HEK293T (cell line): ENCODE measurements around the gene CNPY1.
A peak's percentile ranks its signal among the peaks of the same experiment; 100 is the strongest.

ENCODE experiments used
- CTCF ChIA-PET: fragments of 350-600 bp; formaldehyde crosslinking; extraction: SDS; loops from one replicate; lab custom pipeline; 2021; ENCODE audit warnings: antibody characterized with exemption, inconsistent platforms; lab: Yijun Ruan, JAX
- POLR2A ChIA-PET: fragments of 350-600 bp; formaldehyde crosslinking; extraction: SDS; loops from one replicate; lab custom pipeline; 2020; ENCODE audit warnings: antibody characterized with exemption, inconsistent platforms; lab: Yijun Ruan, JAX
- DNase-seq: peaks from one replicate; pipeline ENCODE4 v3.0.0; 2012; ENCODE audit warnings: mixed read lengths; ENCODE audit errors: extremely low spot score
- ARNT ChIP-seq: fragments of 450-650 bp; IDR thresholded peaks from 2 replicates; pipeline ENCODE4 v1.6.1; 2017; ENCODE audit warnings: mild to moderate bottlenecking
- BHLHE40 ChIP-seq: fragments of 450-650 bp; IDR thresholded peaks from 2 replicates; pipeline ENCODE4 v1.6.1; 2016; ENCODE audit warnings: mild to moderate bottlenecking, moderate library complexity, borderline replicate concordance
- CTBP1 ChIP-seq: fragments of 450-650 bp; IDR thresholded peaks from 2 replicates; pipeline ENCODE4 v1.6.1; 2016; ENCODE audit warnings: borderline replicate concordance
- ELF4 ChIP-seq: fragments of 450-650 bp; IDR thresholded peaks from 2 replicates; pipeline ENCODE4 v1.6.1; 2017; ENCODE audit warnings: antibody characterized with exemption
- FOXA1 ChIP-seq: fragments of 450-650 bp; IDR thresholded peaks from 2 replicates; pipeline ENCODE4 v1.6.1; 2016; ENCODE audit warnings: mild to moderate bottlenecking
- FOXK2 ChIP-seq: fragments of 450-650 bp; IDR thresholded peaks from 2 replicates; pipeline ENCODE4 v1.6.1; 2016; ENCODE audit warnings: mild to moderate bottlenecking
- FOXM1 ChIP-seq: fragments of 450-650 bp; IDR thresholded peaks from 2 replicates; pipeline ENCODE4 v1.6.1; 2017; ENCODE audit warnings: mild to moderate bottlenecking, borderline replicate concordance
- HDGF ChIP-seq: fragments of 450-650 bp; IDR thresholded peaks from 2 replicates; pipeline ENCODE4 v1.6.1; 2017; ENCODE audit warnings: antibody characterized with exemption, borderline replicate concordance
- L3MBTL2 ChIP-seq: fragments of 450-650 bp; conservative IDR thresholded peaks from 2 replicates; pipeline ENCODE4 v1.6.1; 2016; ENCODE audit warnings: mild to moderate bottlenecking
- LEF1 ChIP-seq: fragments of 450-650 bp; IDR thresholded peaks from 2 replicates; pipeline ENCODE4 v1.6.1; 2017; ENCODE audit warnings: mild to moderate bottlenecking, borderline replicate concordance
- NFRKB ChIP-seq: fragments of 450-650 bp; IDR thresholded peaks from 2 replicates; pipeline ENCODE4 v1.6.1; 2016; ENCODE audit warnings: mild to moderate bottlenecking, moderate library complexity
- PKNOX1 ChIP-seq: fragments of 450-650 bp; IDR thresholded peaks from 2 replicates; pipeline ENCODE4 v1.6.1; 2016
- SP1 ChIP-seq: fragments of 450-650 bp; IDR thresholded peaks from 2 replicates; pipeline ENCODE4 v1.6.1; 2017
- SUZ12 ChIP-seq: fragments of 450-650 bp; IDR thresholded peaks from 2 replicates; pipeline ENCODE4 v1.6.1; 2016; ENCODE audit warnings: mild to moderate bottlenecking
- TARDBP ChIP-seq: fragments of 450-650 bp; IDR thresholded peaks from 2 replicates; pipeline ENCODE4 v1.6.1; 2016
- ZNF384 ChIP-seq: fragments of 450-650 bp; IDR thresholded peaks from 2 replicates; pipeline ENCODE4 v1.6.1; 2016

CNPY1 gene

DNA sequence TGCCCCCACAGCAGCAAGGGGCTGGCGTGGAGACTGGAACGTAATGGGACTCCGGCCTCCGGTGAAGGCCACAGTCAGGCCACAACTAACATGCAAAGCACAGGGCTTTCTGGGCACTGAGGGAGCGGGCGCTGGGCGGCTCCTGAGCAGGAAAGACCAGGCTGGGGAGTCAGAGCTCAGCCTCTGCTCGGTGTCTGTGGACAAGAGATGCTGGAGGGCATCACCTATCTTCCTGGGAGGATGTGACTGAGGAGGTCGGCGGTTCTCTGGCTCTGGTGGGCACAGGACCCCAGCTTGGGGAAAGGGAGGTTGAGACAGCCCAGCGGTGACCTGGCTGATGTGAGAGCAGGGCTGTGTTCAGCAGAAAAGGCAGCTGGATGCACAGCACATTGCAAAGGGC is 11.7 kb downstream of the CNPY1 start:
- CTCF ChIA-PET = interaction anchor here (1.1 to 4.3 kb wide), 4 partner anchors 26 to 155 kb away, joined by 3 to 25 read pairs (median 4); no protein-coding TSS in a partner anchor
- no peak for DNase-seq
- TF ChIP-seq FOXK2 (no peak), TARDBP (no peak), ARNT (no peak), BHLHE40 (no peak), SP1 (no peak), FOXA1 (no peak), HDGF (no peak), ZNF384 (no peak), FOXM1 (no peak), NFRKB (no peak), ELF4 (no peak), SUZ12 (no peak), LEF1 (no peak), L3MBTL2 (no peak), CTBP1 (no peak), PKNOX1 (no peak)
- POLR2A ChIA-PET = interaction anchor here (1.0 kb wide), 1 partner anchor 156 kb away, joined by 3 read pairs; no protein-coding TSS in a partner anchor

DNA sequence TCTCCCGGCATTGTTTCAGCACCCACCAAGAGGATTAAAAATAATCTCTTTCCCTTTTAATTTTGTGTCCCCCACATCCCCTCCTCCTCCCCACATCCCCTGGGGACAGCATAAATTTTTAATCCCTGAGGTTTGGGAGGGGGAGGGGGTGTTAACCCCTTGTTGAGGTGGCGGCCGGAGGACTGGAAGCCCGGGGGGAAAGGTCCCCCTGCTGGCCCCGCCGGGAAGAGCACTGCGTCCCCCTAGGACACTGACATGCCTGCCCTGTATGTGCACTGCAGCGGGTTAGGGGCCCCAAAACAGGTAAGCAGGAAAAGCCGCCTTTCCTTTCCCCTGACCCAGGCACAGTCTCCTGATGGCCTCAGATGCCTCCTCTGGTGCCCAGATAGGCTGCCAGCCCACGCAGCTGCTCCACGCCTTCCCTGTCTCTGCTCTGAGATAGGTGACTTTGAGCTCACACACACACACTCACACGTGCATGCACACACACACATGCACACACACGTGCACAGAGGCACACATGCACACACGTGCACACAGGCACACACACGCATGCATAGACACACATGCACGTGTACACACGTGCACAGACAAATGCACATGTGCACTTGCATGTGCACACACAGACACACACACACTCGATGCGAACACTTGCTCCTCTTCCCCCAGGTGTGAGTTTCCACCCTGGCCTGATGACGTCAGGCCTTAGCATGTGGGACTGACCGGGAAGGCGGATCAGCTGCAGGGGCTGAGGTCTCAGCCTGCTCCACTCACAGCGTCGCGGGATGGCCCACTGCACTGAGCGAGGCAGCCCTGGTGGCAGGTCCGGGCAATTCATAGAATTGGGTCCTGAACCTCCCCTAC is 12.3 kb downstream of the CNPY1 start:
- DNase-seq = peak; percentile 92
- no peak for TF ChIP-seq LEF1
- TF ChIP-seq BHLHE40 = no peak
- no peak for TF ChIP-seq SP1
- TF ChIP-seq ZNF384 = no peak
- no peak for TF ChIP-seq PKNOX1
- no peak for TF ChIP-seq HDGF
- TF ChIP-seq ELF4 = no peak
- no peak for TF ChIP-seq CTBP1
- POLR2A ChIA-PET = interaction anchor here (0.7 to 1.0 kb wide), 2 partner anchors 24 to 156 kb away, joined by 3 read pairs; no protein-coding TSS in a partner anchor
- CTCF ChIA-PET = interaction anchor here (1.1 to 4.3 kb wide), 3 partner anchors 28 to 154 kb away, joined by 3 to 25 read pairs (median 4); no protein-coding TSS in a partner anchor

DNA sequence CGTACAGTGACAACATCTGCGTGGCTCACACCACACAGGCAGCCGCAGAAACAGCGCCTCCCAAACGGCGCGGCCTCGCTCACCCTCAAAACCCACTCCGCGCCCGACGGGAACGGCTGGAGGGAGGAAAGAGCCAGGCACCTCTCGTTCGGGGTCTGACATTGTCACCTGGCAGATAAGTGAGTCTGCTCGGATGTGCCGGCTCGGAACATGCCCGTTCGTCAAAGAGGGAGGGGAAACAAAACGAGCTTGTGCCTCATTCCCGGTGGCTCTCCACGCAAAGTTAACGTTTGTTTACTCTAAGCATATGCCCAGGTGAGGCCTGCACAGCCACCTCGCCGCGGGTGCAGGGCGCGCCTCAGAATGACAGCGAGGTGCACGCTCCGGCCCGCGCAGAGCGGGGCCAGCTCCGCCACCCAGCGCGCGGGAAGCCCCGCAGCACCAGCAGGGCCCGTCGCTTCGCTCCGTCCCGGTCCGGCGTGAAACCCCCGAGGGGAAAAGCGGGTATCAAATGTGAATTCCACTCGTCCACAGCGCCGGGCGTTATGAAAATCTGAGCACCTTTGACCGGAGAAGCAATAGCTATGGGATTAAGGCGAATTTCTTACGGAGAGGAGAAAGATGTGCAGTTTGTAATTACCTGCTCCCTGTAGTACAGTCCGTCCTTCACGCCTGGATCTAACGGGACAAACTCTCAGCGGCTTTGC is 13.1 kb downstream of the CNPY1 start:
- DNase-seq = peak; percentile 47
- CTCF ChIA-PET = interaction anchor here (1.1 to 4.3 kb wide), 3 partner anchors 28 to 153 kb away, joined by 3 to 25 read pairs (median 3); no protein-coding TSS in a partner anchor
- TF ChIP-seq FOXM1 (no peak), FOXK2 (no peak), PKNOX1 (no peak), CTBP1 (no peak), TARDBP (no peak), SUZ12 (no peak), ARNT (no peak), SP1 (no peak), FOXA1 (no peak), BHLHE40 (no peak), ZNF384 (no peak), ELF4 (no peak), HDGF (no peak), L3MBTL2 (no peak), NFRKB (no peak)
- POLR2A ChIA-PET = interaction anchor here (0.7 to 1.0 kb wide), 2 partner anchors 23 to 155 kb away, joined by 3 read pairs; no protein-coding TSS in a partner anchor

GRCh38 chr7:155532792-155533119 is 13.6 kb downstream of the CNPY1 start:
- POLR2A ChIA-PET = no interaction called here
- CTCF ChIA-PET = interaction anchor here (1.2 to 4.3 kb wide), 2 partner anchors 46 to 153 kb away, joined by 3 to 25 read pairs; no protein-coding TSS in a partner anchor
- TF ChIP-seq LEF1 (no peak), CTBP1 (no peak), SP1 (no peak), FOXM1 (no peak), ELF4 (no peak), NFRKB (no peak), FOXA1 (no peak), SUZ12 (no peak), TARDBP (no peak), ARNT (no peak), FOXK2 (no peak), ZNF384 (no peak), L3MBTL2 (no peak), BHLHE40 (no peak), HDGF (no peak), PKNOX1 (no peak)
- no peak for DNase-seq

- TF ChIP-seq SP1 (no peak), SUZ12 (no peak), NFRKB (no peak), ARNT (no peak), FOXK2 (no peak), ELF4 (no peak), LEF1 (no peak), TARDBP (no peak), L3MBTL2 (no peak), CTBP1 (no peak), PKNOX1 (no peak), ZNF384 (no peak), FOXA1 (no peak), BHLHE40 (no peak), FOXM1 (no peak), HDGF (no peak)
- no peak for DNase-seq
- POLR2A ChIA-PET = no interaction called here
- CTCF ChIA-PET = interaction anchor here (1.0 to 4.3 kb wide), 3 partner anchors 9 to 152 kb away, joined by 3 to 25 read pairs (median 3); no protein-coding TSS in a partner anchor
Measured at GRCh38 chr7:155531681-155532080, 14.7 kb downstream of the CNPY1 start.
